ENCODE data around the gene KRT77.
"Not testable (repeated sequence)": the region's sequence is repeated elsewhere in the genome, so short reads cannot be mapped to it uniquely, and the experiment has no call there.

KRT77 gene

DNA sequence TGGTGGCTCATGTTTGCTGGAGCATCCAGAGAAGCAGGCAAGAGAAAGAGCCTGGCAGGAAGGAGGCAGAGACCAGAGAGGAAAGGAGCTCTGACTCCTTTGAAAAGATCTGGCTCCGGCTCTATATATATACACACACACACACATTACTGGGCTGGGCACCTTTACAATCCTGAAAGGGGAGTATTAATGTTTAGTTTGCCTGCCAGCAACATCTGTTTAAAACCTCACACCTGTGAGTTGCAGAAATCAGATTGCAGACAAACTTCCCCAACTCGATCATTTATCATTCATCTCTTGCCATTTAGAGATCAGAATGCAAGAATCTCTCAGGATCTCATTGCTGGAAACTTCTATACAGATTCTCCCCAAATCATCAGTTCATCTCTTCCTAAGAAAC is at the start of gene KRT77:
Gene KRT77 (minus strand): TSS at position 101 of the 400 bp plus-strand sequence. CDS start 90 bp downstream, at position 11.
- DNase-seq: no peak

DNA sequence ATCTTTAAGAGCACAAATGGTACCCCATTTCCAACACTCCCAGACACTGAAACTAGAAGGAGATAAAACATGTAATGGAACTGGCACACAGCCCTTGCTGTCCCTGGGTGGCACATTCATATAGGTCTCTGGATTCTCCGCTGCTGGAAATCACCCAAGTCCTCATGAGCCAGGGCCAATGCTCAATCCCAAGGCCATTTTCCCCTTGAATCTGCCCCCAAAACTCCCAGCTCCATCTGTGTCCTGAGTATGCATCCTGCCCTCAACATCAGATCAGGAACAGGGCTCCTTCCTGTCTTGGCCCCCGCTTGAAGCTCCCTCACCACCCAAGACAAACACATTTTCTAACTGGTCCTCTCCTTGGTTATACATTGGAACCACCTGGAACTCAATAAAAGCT is 49.2 kb upstream of the KRT77 start:
- DNase-seq: no peak

DNA sequence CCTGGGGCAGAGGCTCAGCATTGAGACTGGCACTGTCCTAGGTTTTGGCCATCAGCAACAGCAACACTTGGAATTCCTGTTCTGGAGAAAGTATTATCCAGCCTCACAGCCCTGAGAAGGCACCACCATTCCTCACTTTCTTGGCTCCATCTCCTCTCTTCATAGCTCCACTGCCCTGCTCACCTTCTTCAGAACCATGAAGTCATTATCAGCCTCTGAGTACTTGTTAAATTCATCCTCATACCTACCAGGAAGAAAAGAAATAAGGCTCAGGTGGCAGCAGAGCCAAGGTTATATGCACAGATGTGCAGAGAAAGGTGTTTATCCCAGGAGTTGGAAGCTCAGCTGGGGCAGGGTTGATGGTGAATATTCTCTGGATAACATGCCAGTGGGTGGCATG is 48.5 kb upstream of the KRT77 start:
- DNase-seq: no peak

DNA sequence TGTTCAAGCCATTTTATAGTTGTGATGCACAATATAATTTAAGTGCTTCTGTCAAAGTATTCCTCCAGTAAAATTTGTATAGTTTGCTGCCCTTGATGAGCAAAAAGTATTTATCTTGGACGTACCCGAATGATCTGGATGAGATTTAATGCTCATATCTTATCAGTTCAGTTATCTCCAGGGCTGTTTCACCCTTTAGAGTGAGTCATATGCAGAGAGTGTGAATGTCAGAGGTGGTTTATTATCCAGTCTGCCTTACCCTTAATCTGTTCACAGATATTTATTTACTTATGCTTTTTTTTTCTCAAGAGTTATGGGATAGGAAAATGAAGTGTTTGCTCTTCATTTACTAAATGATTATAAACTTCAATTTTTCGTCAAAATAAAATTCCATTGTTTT is 47.2 kb upstream of the KRT77 start:
- not testable (repeated sequence) for DNase-seq

DNA sequence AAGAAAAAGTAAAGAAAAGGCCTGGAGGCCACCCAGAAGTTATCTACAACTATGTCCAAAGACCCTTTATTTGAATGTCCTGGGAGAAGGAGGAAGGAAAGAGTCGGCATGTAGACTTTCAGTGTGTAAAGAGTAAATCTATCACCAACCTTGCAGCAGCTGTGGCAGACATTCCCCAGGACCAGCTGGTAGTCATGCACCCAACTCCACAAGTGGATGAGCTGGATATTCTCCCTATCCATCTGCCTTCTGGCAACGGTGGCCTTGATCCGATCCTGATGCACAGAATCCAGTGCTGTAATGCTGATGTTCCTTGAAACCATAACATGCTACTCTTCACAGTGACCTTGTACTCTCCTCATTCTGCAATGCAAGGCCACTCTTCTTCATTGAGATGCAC is 46.5 kb upstream of the KRT77 start:
- DNase-seq: peak; percentile 55

DNA sequence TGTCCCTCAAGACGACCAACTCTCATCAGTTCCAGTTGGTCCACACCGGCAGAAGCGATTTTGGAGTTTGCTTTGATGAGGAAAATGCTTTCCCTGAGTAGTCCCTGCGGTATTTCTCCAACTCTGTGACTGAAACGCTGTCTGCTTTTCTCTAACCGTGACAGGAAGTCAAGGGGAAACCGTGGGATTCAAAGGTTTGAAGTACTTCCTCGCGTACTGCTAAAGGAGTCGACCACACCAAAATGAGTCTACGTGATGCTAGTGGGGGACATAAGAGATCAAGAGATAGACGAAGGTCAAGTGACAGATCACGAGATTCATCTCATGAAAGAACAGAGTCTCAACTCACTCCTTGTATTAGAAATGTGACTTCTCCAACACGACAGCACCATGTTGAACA is 45.3 kb upstream of the KRT77 start:
- no peak for DNase-seq

DNA sequence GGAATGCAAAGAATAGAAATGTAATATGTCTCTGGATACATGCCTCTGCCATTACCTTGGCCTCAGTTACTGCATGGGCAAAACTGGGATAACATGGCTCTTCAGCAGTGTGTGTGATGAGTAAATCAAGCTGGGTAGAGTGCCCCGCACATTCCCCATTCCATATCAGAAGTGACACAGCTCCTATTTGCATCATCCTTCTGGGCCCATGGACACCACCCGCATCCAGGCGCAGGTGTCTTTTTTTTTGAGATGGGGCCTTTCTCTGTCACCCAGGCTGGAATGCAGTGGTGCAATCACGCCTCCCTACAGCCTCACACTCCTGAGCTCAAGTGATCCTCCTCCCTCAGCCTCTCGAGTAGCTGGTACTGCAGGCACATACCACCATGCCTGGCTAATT is 42.2 kb upstream of the KRT77 start:
- DNase-seq: no peak

DNA sequence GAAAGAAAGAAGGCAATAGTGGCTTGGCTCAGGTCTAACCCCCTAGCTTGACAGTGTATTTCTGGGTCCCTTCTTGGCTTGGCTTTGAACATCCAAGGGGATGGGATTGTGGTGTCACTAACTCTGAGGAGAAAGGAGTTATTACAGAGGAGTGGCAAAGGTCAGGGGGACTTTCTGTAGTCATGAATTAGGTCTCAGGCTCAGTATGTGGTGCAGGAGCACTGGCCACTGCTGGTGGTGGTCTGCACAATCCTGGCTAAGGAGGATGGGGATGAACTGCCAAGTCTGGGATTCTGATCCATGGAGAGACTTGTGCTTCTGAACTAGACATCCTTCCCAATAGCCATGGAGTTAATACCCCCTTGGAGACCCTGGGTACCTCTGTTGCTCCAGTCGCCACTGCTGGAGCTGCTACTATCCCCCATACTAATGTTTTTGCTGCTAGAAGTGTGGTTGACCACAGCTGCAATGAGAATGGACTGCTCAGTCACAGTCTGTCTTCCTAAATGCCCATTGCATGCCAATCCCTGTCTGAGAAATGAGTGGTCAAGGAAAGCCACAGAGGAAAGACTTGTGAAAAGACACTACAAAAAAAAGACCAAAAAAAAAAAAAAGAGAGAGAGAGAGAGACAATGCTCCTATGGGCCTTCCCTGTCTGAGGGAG is 41.3 kb upstream of the KRT77 start:
- no peak for DNase-seq

DNA sequence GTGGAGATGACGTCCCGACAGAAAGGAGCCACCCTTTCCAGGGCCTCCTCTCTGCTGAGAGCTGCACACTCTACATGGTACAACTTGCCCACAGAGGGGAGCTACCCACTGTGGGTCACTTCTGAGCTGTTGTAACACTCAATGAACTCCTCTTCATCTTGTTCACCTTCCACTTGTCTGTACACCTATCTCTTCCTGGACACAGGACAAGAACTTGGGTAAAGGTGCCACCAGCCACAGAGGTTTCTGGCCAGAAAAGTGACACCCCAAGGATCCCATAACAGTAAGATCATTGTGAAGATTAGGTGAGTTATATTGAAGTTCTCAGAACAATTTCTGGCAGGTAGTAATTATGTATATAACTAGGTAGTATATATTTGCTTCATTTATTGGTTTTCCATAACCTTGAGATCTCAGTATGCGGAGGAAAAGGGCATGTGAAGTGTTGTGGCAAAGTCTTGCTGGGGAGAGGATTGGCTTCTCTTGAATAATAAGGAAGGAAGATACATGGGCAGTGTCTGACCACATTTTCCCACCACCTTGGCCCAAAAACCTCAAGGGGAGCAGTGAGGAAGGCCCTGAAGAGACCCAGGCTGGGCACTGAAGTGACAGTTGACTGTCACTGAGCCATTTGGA is 39.6 kb upstream of the KRT77 start:
- no peak for DNase-seq

DNA sequence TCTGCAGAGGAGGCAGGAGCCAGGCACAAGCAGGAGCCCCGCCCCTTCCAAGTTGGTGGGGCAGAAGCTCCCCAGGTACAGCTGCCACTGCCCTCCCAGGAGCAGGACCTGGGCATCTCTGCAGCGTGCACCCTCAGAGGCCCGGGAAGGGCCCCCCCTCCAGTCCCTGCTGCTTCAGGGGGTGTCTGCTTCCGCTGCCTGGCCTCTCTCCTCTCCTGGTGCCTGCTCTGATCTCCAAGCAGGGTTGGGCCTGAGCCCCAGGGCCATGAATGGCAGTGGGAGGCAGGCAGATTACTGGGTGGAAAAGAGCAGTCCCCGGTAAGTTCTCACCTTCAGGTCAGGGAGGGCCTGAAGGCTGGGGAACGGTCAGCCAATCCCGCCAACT is 38.9 kb upstream of the KRT77 start:
- DNase-seq: no peak

DNA sequence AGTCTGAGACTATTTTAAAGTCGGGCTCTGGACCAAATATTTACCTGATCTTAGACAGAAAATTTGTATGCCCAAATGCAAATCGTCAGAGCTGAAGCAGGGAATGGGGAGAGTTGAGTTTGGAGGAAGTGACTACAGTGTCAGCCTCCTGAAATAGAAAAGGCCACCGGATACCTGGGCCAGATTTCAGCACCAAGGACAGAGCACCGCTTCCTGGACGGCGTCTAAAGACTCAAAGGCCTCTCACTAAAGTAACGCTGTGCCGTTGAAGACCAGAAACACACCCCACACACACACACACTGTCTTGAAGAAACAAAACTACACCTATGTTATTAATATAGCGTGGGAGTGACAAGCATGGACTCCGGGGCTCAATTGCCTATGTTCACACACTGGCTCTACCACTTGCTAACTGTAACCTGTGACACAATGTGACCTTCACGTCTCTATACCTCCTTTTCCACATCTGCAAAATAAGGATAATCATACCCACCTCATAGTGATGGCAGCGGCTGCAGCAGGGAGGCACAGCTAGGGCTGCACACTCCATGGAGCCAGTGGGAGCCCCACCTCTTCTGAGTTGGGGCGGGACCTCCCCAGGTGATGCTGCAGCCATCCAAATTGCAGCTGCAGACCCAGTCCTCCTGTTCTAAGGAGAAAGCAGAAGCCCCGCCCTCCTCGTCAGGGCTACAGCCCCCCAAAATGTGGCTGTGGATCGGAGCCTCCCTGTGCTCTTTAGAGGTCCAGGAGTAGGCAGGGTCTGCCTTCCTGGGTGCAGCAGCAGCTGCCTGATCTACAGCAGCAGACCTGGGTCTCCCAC is 38.3 kb upstream of the KRT77 start:
- peak; percentile 61 for DNase-seq

DNA sequence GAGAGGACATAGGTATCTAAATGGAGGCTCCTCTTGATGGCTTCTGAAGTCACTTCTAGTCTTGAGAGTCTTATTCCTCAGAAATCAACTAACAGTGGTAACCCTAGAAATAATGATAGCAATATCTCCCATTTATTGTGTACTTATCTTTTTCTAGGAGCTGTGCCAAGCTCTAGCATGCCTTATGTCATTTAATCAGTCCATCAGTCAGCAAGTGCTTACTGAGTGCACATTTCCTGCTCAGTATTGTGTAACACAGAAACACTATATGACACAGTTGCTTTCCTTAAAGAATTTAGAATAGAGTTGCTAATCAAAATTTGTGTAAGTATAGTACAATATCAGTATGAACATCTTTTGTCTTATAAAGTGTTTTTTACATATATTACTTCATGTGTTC is 37.3 kb upstream of the KRT77 start:
- peak; percentile 97 for DNase-seq

DNA sequence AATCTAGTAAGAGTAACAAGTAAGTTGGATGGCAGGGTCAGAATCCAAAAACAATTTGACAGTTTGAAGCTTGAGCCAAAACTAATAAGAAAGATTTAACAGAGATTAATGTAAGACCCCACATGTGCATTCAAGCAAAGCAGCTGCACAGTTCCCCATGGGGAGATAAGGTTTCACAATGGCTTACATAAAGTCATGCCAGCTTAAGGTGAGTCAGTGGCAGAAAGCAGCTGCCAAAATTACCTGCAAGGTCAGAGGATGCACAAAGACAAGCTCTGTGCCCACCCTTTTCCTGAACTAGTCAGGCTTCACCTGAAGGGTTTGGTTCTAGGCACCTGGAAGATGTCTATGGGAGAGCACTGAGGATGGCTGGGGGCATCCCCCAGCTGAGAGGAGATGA is 36.6 kb upstream of the KRT77 start:
- peak; percentile 95 for DNase-seq

DNA sequence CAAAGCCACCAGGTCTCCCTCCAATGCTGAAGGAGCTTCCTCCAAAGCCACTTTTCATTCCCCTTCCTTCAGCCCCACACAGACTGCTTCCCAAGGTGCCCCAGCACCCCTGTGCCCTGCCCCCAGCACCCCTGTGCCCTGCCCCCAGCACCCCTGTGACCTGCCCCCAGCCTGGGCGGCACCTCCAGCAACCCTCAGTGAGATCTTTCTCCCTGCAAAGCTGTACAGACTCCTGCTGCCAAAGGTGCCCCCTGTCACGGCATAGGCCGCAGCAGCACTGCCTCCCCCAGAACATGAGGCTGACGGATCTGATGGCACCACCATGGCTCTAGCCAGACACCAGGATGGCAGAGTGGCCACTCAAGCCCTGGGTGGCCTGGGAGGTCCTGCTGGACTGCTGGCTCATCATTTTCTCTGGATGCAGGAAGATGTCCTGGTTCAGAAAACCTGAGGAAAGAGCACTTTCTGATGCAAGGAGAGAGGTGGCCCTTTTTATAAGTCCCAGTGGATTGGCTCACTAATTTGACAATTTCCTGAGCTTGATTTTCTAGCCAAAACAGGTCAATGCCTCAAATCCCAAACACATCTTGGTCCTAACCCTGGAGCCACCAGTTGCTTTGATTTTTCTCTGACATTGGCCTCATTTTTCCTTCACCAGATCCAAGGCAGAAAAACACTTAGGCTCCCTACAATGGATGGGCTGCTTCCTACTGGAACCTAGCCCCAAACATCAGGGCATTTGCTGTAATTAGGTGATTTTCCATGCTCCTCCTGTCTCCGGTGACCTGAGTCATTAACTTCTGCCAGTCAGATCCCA is 32.7 kb upstream of the KRT77 start:
- DNase-seq: peak; percentile 33

DNA sequence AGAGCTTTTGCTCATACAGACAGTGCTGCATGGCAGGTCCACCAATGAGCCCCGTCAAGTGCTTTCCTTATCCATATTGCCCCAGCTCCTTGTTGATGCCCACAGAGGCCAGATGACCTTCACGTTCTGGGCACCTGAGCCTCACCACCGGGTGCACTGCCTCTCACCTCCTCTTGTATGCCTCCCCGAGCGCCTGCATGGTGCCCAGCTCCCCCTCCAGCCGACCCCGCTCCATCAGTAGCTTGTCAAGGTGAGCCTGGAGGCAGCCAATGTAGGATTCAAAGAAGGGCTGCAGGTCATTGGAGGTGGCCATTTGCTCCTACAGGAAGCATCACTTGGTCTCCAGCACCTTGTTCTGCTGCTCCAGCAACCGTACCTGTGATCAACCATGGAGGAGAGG is 31.8 kb upstream of the KRT77 start:
- no peak for DNase-seq

DNA sequence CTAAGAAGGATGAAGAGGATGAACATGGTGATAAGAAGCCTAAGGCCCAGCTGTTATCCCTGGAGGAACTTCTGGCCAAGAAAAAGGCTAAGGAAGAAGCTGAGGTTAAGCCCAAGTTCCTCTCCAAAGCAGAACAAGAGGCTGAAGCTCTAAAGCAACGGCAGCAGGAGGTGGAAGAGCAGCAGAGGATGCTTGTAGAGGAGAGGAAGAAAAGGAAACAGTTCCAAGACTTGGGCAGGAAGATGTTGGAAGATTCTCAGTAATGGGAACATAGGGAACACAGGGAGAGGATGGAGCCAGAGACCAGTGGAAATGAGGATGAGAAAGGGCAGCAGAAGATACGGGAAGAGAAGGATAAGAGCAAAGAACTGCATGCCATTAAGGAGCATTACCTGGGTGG is 27.5 kb upstream of the KRT77 start:
- no peak for DNase-seq

DNA sequence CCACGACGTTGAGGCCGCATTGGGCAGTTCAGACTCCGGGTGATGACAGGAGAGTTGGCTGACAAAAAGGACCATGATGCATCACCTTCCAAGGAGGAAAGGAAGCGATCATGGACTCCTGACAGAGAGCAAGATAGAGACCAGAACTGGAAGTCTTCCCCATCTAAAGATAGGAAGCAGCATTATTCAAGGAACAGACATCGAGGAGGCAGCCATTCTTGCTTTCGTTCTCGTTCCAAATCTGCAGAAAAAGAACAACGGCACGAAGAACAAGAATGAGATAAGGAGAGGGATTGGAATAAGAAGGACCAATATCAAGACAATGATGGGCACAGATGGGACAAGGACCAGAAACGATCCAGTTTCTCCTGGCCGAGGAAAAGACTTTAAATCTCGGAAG is 27.1 kb upstream of the KRT77 start:
- no peak for DNase-seq

DNA sequence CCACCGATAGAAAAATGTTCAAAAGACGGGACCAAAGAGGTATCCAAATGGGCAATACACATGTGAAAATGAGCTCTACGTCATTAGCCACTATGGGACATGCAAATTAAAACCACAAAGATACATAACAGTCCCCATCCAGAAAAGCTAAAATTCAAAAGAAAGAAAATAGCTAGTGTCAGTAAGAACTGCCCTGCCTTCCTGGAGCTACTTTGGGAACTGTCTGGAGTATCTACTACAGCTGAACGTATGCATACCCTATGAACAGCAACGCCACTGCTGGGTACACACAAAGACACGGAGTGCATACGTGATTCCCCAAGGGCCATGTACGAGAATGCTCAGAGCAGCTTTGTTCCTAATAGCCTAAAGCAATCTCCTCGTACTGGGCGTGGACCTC is 25.8 kb upstream of the KRT77 start:
- no peak for DNase-seq

DNA sequence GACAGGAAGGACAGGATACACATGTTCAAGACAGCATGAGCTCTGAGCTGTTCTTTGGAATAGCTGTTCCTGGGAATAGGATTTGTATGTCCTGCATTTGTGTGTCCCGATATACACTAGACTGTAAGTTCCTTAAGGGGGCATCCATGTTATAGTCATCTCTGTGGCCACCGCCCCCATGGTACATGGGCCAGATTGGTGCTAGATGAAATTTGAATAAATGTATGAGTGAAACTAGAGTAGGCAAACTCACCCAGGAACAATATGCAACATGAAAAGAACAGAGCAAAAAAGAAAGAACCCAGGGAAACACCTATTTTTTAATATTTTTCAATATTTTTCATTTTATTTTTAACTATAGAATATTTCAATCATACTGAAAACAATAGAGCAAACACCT is 25.1 kb upstream of the KRT77 start:
- no peak for DNase-seq

DNA sequence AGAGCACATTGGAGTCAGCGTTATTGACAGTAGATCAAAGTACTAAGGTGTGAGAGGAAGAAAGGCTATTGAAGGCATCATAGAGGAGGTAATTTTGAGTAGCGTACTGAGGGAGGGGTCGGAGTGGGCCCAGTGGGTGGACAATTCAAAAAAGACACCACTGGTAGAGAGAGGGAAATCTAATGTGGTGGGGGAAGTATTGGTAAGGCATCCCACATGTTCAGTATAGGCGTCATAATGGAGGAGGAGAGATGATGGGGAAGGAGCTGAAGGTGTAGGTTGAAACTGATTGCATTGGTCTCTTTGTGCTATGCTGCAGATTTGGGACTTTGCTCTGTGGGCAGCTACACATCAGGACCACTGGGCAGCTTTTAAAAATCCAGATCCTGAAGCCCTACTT is 23.7 kb upstream of the KRT77 start:
- DNase-seq: no peak

DNA sequence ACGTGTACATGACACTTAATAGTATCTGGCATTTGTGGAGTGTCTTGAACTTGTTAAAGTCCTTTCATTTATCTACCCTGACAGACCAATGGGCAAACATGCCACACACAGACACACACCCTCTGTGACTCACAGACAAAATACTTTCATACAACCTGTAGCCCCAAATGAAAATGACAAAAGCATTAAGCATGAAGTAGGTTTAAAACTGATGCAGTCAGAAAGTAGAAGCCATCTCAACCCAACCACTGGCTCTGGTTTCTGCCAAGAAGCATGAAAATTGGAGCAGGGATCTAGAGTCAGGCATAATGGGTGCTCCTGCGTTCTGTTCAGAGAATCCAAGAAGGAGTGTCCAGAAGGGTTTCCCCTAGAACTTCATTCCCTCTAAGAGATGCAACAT is 23.1 kb upstream of the KRT77 start:
- DNase-seq: no peak

DNA sequence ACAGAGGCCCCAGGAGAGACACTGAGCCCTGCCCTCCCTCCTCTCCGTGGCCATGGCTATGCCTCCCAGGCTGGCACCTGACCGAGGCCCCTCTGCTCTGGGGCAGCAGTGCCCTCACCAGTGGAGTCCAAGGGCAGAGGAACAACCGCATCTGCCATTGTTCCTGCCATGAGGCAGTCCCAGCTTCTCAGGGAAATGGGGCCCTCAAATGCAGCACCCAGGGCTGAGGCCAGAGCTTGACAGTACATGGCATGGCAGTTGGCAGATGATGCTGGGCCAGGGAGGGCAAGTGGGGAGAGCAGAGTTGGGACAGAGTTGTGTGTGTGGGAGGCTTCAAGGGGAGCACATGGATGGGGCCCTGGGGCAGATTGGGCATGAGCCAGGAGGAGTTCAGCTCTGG is 21.1 kb upstream of the KRT77 start:
- no peak for DNase-seq

DNA sequence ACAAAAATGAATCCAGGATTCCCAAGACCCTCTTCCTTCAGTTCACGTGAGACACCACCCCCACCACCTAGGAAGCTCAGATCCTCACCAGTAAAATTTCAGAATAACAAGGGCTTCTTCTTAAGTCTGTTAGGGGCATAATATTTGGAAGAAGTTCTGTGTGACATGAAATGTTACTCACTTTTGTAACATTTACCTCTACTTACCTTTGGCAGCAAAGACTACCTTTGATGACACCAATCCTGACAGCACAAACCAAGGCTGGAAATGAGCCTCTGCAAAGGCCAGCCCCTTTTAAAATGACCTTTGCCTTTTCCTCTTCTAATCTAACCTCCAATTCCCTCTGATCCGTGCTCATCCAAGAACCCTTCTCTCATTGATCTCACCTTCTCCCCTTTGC is 19.4 kb upstream of the KRT77 start:
- DNase-seq: no peak
